IPS DF 6.9 (cell line): Measurements from ENCODE around the gene SSBP2.
"Not testable (repeated sequence)": the region's sequence is repeated elsewhere in the genome, so short reads cannot be mapped to it uniquely, and the experiment has no call there.

ENCODE experiments used
- DNase-seq: peaks from one replicate; pipeline ENCODE4 v3.0.0-alpha.2; 2013; ENCODE audit warnings: low read depth, low spot score
- H3K27ac ChIP-seq: one replicate; pipeline ENCODE4 v1.5.1; 2013; ENCODE audit warnings: low read length, control low read depth
- H3K27me3 ChIP-seq: 2 replicates; pipeline ENCODE4 v1.6.1; 2013; ENCODE audit warnings: mild to moderate bottlenecking, low read length; ENCODE audit not compliant: control insufficient read depth, insufficient read depth
- H3K36me3 ChIP-seq: 2 replicates; pipeline ENCODE4 v1.6.1; 2013; ENCODE audit warnings: low read length; ENCODE audit not compliant: control insufficient read depth, insufficient read depth
- H3K4me1 ChIP-seq: 2 replicates; pipeline ENCODE4 v1.6.1; 2013; ENCODE audit warnings: low read length; ENCODE audit not compliant: control insufficient read depth, insufficient read depth
- H3K4me3 ChIP-seq: 2 replicates; pipeline ENCODE4 v1.5.1; 2013; ENCODE audit warnings: mild to moderate bottlenecking, low read length
- H3K9me3 ChIP-seq: 2 replicates; pipeline ENCODE4 v1.6.1; 2013; ENCODE audit warnings: low read length, inconsistent platforms; ENCODE audit not compliant: control insufficient read depth, insufficient read depth
- WGBS: extraction: QIAGEN DNeasy Blood & Tissue Kit; methylation state at CpG from one replicate; pipeline ENCODE4 v1.1.7; 2013; ENCODE audit warnings: mixed read lengths, missing lambda C conversion rate; ENCODE audit not compliant: insufficient read length, insufficient coverage; 5-methylcytosine and 5-hydroxymethylcytosine counted together

Gene SSBP2

DNA sequence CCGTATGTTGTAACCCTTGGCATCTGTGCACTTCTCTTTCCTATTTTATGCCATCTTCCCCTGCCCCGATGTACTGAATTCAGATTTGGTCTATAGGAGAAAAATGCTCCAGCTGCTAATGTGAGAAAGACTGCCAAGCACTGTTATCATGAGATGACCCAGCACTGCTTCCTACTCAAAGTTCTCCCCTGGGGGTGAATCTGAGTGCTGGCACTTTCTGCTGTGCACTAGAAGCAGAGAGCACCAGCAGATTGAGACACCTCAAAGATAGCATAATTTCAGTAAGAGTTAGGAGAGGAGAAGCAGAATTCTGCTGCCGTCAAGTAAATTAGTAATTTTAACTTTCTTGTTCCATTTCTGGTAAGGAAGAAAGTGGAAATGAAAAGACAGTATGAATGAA, 264.2 kb downstream of the SSBP2 start:
- Histone ChIP-seq H3K27me3 (no peaks in the 10 kb centered on the region), H3K9me3 (no peaks in the 10 kb centered on the region), H3K36me3 (no peaks in the 10 kb centered on the region), H3K4me3 (no peak overlapping the region), H3K27ac (no peak overlapping the region), H3K4me1 (no peaks in the 10 kb centered on the region)
- DNase-seq = no peak
- no CpG with 5 or more reads among the region's 3 CpGs for WGBS

DNA sequence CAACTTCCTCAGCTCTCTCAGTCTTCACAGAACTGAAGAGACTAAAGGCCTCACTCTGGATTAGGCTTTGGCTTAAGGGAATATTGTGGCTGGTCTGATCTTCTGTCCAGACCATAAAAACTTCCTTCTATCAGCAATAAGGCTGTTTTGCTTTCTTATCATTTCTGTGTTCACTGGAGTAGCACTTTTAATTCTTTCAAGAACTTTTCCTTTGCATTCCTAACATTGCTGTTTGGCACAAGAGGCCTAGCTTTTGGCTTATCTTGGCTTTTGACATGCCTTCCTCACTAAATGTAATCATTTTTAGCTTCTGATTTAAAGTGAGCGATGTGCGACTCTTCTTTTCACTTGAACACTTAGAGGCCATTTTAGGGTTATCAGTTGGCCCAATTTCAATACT, 268.3 kb downstream of the SSBP2 start:
- no peaks in the 10 kb centered on the region for H3K9me3 ChIP-seq
- H3K4me3 ChIP-seq = no peak overlapping the region
- DNase-seq = no peak
- H3K27ac ChIP-seq = no peak overlapping the region
- no peaks in the 10 kb centered on the region for H3K4me1 ChIP-seq
- no peaks in the 10 kb centered on the region for H3K36me3 ChIP-seq
- WGBS = no CpG with 5 or more reads among the region's 2 CpGs
- no peaks in the 10 kb centered on the region for H3K27me3 ChIP-seq

DNA sequence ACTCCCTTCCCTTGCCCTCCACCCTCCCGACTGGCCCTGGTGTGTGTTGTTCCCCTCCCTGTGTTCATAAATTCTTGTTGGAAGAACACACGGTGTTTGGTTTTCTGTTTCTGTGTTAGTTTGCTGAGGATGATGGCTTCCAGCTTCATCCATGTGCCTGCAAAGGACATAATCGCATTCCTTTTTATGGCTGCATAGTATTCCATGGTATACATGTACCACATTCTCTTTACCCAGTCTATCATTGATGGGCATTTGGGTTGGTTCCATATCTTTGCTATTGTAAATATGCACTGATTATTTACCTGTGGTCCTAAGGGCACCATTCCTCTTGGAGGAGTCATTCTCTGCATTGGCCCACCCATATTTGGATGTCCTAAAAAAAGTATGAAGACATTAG, 277.5 kb downstream of the SSBP2 start:
- no CpG with 5 or more reads among the region's 3 CpGs for WGBS
- not testable (repeated sequence) for H3K9me3 ChIP-seq, H3K4me3 ChIP-seq, DNase-seq, H3K27me3 ChIP-seq, H3K4me1 ChIP-seq, H3K27ac ChIP-seq, H3K36me3 ChIP-seq

DNA sequence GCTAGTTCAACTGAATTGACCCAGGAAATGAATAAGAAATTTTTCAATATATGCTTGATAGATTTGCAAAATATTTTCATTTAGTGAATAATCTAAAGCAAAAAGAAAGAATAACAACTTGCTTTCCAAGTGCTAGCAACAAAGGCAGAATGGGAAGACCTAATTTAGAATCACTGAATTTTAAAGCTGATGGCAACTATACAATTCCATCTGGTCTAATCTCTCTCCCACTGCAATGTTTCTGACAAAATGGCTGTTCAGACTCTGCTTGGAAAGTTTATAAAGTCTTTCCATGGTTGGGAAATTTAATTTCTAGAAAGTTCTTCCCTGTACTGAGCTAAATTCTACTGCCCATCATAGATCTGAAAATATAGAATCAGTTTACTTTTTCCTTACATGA, 281.2 kb downstream of the SSBP2 start:
- no peaks in the 10 kb centered on the region for H3K4me1 ChIP-seq

DNA sequence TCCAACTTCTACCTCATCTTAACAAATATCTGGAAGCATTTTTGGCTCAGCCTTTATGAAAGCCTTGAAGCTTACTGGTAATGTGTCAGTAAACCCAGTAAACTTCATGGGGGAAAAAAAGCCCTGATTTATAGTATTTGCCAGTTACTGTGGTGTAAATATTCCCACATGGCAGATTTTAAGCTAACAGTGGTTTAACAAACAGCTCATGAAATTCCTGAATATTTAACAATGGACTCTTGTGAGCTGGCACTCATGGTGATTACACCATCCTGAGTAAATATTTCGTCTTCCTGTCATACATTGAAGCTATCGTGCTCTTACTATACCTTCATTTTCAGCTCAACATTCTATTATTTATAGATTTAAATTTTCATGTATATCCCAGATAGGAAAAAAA, 300.0 kb downstream of the SSBP2 start:
- Histone ChIP-seq H3K27me3 (no peaks in the 10 kb centered on the region), H3K4me3 (no peak overlapping the region), H3K9me3 (no peaks in the 10 kb centered on the region), H3K36me3 (no peaks in the 10 kb centered on the region), H3K27ac (no peak overlapping the region), H3K4me1 (no peaks in the 10 kb centered on the region)
- no peak for DNase-seq
- WGBS = no CpG with 5 or more reads among the region's 2 CpGs

More for the DNA sequence above, 281.2 kb downstream of the SSBP2 start:
- DNase-seq = no peak
- H3K27ac ChIP-seq = no peak overlapping the region
- H3K36me3 ChIP-seq = no peaks in the 10 kb centered on the region
- no peak overlapping the region for H3K4me3 ChIP-seq
- H3K9me3 ChIP-seq = no peaks in the 10 kb centered on the region
- no peaks in the 10 kb centered on the region for H3K27me3 ChIP-seq

DNA sequence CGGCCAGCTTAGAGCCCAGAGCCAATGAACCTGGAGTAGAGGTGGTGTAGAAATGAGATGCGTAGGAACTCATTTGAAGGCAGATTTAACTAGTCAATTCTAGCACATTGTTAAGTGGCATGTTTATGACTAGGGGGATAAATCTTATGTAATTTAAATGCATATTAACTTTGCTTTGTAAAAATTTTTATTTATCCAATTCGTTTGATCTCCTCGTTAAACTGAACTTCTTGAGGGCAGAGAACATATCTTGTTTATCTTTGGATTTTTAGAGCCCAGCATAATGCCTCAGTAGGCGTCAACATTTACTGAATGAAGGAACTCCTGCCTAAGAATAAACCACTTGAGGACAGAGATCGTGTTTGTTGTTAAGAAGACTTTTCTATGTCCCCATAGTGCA, 315.9 kb downstream of the SSBP2 start:
- Histone ChIP-seq H3K36me3 (no peaks in the 10 kb centered on the region), H3K9me3 (no peaks in the 10 kb centered on the region), H3K4me1 (no peaks in the 10 kb centered on the region), H3K27ac (no peak overlapping the region), H3K4me3 (no peak overlapping the region), H3K27me3 (no peaks in the 10 kb centered on the region)
- DNase-seq = no peak
- WGBS = no CpG with 5 or more reads among the region's 6 CpGs

DNA sequence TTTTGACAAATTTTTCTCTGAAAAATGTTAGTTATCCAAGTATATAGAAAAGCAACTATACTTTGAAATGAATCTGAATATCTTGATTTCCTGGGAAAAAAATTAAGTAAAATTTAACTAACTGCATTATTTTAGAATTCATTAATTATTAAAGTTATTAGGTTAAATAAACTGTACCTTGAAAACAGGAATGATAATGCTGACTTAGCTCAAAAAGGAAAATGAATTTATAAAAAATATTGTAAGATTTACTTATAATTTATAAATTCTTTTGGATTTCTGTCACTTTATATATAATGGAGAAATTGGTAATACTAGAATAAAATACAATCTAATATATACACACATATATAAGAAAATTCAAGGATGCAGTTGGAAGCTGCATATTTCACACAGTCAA, 320.9 kb downstream of the SSBP2 start:
- Histone ChIP-seq H3K27ac (no peak overlapping the region), H3K4me1 (no peaks in the 10 kb centered on the region), H3K36me3 (no peaks in the 10 kb centered on the region), H3K27me3 (no peaks in the 10 kb centered on the region), H3K9me3 (no peaks in the 10 kb centered on the region), H3K4me3 (no peak overlapping the region)
- no peak for DNase-seq

DNA sequence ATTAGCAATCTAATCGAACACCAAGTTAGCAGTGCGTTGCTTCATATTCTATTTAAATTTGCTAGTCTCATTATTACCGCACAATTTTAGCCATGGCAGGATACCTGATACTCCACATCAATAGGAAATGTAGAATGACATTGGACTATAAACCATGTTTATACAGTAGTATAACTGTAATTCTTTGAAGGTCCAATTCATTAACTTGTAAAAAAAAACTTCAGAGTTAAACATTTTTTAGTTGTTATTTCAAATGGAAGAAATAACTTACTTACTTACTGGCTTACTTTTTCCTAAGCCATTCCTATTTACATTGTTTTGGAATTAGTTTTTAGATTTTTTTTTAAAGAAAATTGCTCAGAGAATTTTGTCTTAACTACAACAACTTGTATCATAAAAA, 321.5 kb downstream of the SSBP2 start:
- no peak overlapping the region for H3K4me3 ChIP-seq
- WGBS = no CpG with 5 or more reads among the region's 3 CpGs
- no peak overlapping the region for H3K27ac ChIP-seq
- no peaks in the 10 kb centered on the region for H3K27me3 ChIP-seq
- H3K36me3 ChIP-seq = no peaks in the 10 kb centered on the region
- no peaks in the 10 kb centered on the region for H3K9me3 ChIP-seq
- DNase-seq = no peak
- no peaks in the 10 kb centered on the region for H3K4me1 ChIP-seq

DNA sequence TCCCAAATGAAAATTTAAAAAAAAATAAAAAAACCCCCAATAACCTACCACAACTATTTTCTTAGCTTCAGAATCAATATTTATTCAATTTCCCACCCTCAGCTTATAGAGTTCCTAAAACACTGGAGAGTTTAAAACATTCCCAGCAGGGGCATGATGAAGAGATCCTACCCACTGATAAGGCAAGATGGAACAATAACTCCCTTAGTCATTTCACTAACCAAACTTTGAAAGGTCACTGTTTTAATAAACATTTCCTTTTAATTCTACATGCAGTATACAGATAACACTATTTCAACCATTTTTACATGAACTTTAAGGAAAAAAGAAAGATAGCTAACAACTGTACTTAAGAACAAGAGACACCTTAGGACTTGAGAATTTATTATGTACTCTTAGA, 322.0 kb downstream of the SSBP2 start:
- H3K9me3 ChIP-seq = no peaks in the 10 kb centered on the region
- H3K4me3 ChIP-seq = no peak overlapping the region
- no peak overlapping the region for H3K27ac ChIP-seq
- DNase-seq = no peak
- no peaks in the 10 kb centered on the region for H3K4me1 ChIP-seq
- H3K27me3 ChIP-seq = no peaks in the 10 kb centered on the region
- H3K36me3 ChIP-seq = no peaks in the 10 kb centered on the region

DNA sequence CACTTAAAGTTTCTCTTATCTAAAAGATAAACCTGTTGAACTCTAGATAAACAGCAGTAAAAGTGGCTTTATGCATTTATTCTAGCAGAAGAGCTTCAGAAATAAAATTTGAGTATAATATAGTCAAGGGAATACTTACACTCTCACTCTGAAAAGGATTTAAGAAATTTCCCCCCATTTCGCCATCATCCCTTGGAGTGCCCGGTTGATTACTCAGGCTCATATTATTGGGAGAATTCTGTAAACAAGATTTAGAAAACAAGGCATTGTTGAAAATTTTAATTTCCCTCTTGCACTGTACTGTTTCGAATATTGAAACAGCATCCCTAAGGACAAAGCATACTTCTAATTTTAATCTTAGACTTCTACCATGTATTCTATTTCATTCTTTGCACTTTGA, 322.5 kb downstream of the SSBP2 start:
- no peak overlapping the region for H3K4me3 ChIP-seq
- no peak overlapping the region for H3K27ac ChIP-seq
- WGBS = no CpG with 5 or more reads among the region's 3 CpGs
- H3K9me3 ChIP-seq = no peaks in the 10 kb centered on the region
- H3K4me1 ChIP-seq = no peaks in the 10 kb centered on the region
- DNase-seq = no peak
- H3K27me3 ChIP-seq = no peaks in the 10 kb centered on the region
- no peaks in the 10 kb centered on the region for H3K36me3 ChIP-seq

DNA sequence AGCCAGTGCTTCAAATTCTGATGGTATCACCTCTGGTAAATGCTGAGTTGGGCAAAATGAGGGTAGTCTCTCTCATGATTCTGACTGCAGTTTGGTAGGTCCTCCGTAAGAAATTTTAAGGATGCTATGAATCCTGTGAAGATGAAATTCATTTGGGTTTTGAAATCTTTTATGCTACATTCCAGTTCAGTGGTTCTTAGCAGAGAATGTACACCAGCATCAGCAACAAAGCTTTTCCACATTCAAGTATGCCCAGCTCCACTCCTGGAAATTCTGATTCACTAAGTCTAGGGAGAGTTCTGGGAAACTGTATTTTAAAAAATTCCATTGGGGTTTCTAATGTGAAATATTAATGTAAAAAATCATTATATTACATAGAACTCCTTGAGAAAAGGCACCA, 323.3 kb downstream of the SSBP2 start:
- H3K4me1 ChIP-seq = no peaks in the 10 kb centered on the region
- no peaks in the 10 kb centered on the region for H3K36me3 ChIP-seq
- H3K27ac ChIP-seq = no peak overlapping the region
- DNase-seq = no peak
- H3K9me3 ChIP-seq = no peaks in the 10 kb centered on the region
- WGBS = no CpG with 5 or more reads among the region's 1 CpG
- no peaks in the 10 kb centered on the region for H3K27me3 ChIP-seq
- H3K4me3 ChIP-seq = no peak overlapping the region
